WERI-Rb-1 (cell line): ENCODE data around the gene DNAJC13.
A peak's percentile ranks its signal among the peaks of the same experiment; 100 is the strongest.

Experiments
- DNase-seq: peaks from one replicate; pipeline ENCODE4 v3.0.0-alpha.2; 2020
- H3K27ac ChIP-seq: fragments of 250-450 bp; sonication (Bioruptor Pico); 2 replicates; pipeline ENCODE4 v1.5.1; 2020; ENCODE audit warnings: mild to moderate bottlenecking, moderate library complexity
- H3K27me3 ChIP-seq: fragments of 250-450 bp; sonication (Bioruptor Pico); 2 replicates; pipeline ENCODE4 v1.5.1; 2021; ENCODE audit warnings: mild to moderate bottlenecking, low read depth, moderate library complexity; ENCODE audit not compliant: insufficient read depth, severe bottlenecking
- H3K36me3 ChIP-seq: fragments of 250-450 bp; sonication (Bioruptor Pico); 2 replicates; pipeline ENCODE4 v1.5.1; 2020; ENCODE audit warnings: mild to moderate bottlenecking, moderate library complexity
- H3K4me3 ChIP-seq: 2 replicates; pipeline ENCODE4 v1.5.1; 2011; ENCODE audit warnings: low read depth, mild to moderate bottlenecking, control low read depth, low read length
- H3K9me3 ChIP-seq: fragments of 250-450 bp; sonication (Bioruptor Pico); 2 replicates; pipeline ENCODE4 v1.5.1; 2021; ENCODE audit warnings: mild to moderate bottlenecking, moderate library complexity; ENCODE audit not compliant: severe bottlenecking
- CTCF ChIP-seq: IDR thresholded peaks from 2 replicates; pipeline ENCODE4 v1.5.1; 2011; ENCODE audit warnings: low read depth, mild to moderate bottlenecking, control low read depth, inconsistent platforms, low read length

DNAJC13 gene

GRCh38 chr3:132448216-132448961 is 31.1 kb downstream of the DNAJC13 start:
- H3K27me3 ChIP-seq: no peaks in the 10 kb centered on the region
- no peak overlapping the region for H3K4me3 ChIP-seq
- no peak for TF ChIP-seq CTCF
- H3K36me3 ChIP-seq: peaks cover 36% of the 10 kb centered on the region
- no peak for DNase-seq
- no peak overlapping the region for H3K27ac ChIP-seq
- H3K9me3 ChIP-seq: no peaks in the 10 kb centered on the region

DNA sequence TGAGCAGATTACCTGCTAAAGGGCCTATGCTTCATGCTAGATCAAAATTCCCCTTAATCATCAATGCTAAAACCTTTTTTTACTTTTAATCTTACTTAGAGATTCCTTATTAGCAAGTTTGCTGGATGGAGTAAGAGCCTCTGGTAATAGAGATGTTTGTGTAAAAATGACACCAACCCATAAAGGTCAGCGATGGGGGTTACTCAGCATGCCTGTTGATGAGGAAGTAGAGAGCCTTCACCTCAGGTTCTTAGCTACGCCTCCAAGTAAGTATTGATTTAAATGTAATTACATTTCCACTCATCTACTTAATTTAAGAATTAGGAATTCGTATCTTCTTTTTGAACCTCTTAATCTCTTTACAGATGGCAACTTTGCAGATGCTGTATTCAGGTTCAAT is 38.8 kb downstream of the DNAJC13 start:
- no peak for TF ChIP-seq CTCF
- DNase-seq: peak; percentile 19
- Histone ChIP-seq H3K27ac (peak overlapping the region; percentile 11), H3K4me3 (no peak overlapping the region), H3K27me3 (no peaks in the 10 kb centered on the region), H3K9me3 (no peaks in the 10 kb centered on the region), H3K36me3 (peaks cover 83% of the 10 kb centered on the region)

- peak overlapping the region; percentile 11 for H3K27ac ChIP-seq
- no peaks in the 10 kb centered on the region for H3K27me3 ChIP-seq
- no peaks in the 10 kb centered on the region for H3K9me3 ChIP-seq
- peaks cover 83% of the 10 kb centered on the region for H3K36me3 ChIP-seq
- no peak for TF ChIP-seq CTCF
- no peak for DNase-seq
- no peak overlapping the region for H3K4me3 ChIP-seq
Measured at GRCh38 chr3:132456571-132456970, 39.3 kb downstream of the DNAJC13 start.

- Histone ChIP-seq H3K27ac (peak overlapping the region; percentile 15; the same call in 1 of the 2 replicates), H3K36me3 (peaks cover 83% of the 10 kb centered on the region), H3K27me3 (no peaks in the 10 kb centered on the region), H3K9me3 (no peaks in the 10 kb centered on the region), H3K4me3 (no peak overlapping the region)
- no peak for TF ChIP-seq CTCF
- DNase-seq: no peak
Measured at GRCh38 chr3:132457286-132457685, 40.0 kb downstream of the DNAJC13 start.

- no peak for TF ChIP-seq CTCF
- Histone ChIP-seq H3K27ac (no peak overlapping the region), H3K27me3 (no peaks in the 10 kb centered on the region), H3K9me3 (no peaks in the 10 kb centered on the region), H3K36me3 (peaks cover 81% of the 10 kb centered on the region), H3K4me3 (no peak overlapping the region)
- DNase-seq: no peak
Measured at GRCh38 chr3:132459551-132459950, 42.2 kb downstream of the DNAJC13 start.

GRCh38 chr3:132461544-132461943 is 44.2 kb downstream of the DNAJC13 start:
- no peaks in the 10 kb centered on the region for H3K27me3 ChIP-seq
- peaks cover 74% of the 10 kb centered on the region for H3K36me3 ChIP-seq
- no peak overlapping the region for H3K27ac ChIP-seq
- no peak overlapping the region for H3K4me3 ChIP-seq
- no peak for TF ChIP-seq CTCF
- DNase-seq: no peak
- no peaks in the 10 kb centered on the region for H3K9me3 ChIP-seq
